HepG2 (cell line): Measurements from ENCODE around the gene WDFY1. TPM values are rescaled to one million over a fixed set of nuclear protein-coding genes. Genes with fewer than 3 reads are reported as not detected.

Source experiments
- ATAC-seq: fragments of 200-7000 bp; cut with Tn5 transposase; 3 replicates; pipeline ENCODE4 v1.9.1; 2020; ENCODE audit warnings: mild to moderate bottlenecking, moderate library complexity
- BruUV-seq: library from RNA; stranded (reverse); fragments of 400-500 nt; replicated peaks from 2 replicates; lab custom pipeline; 2021; lab: Mats Ljungman, UMichigan
- CTCF ChIA-PET: fragments of 300-600 bp; formaldehyde crosslinking; extraction: SDS; loops from one replicate; lab custom pipeline; 2021; ENCODE audit warnings: low total read pairs, inconsistent platforms, low intra/inter-chr PET ratio; lab: Yijun Ruan, JAX
- POLR2A ChIA-PET: fragments of 350-600 bp; sonication (Branson Sonifier 250); formaldehyde crosslinking; loops from one replicate; lab custom pipeline; 2020; ENCODE audit warnings: antibody characterized with exemption, inconsistent platforms; lab: Yijun Ruan, JAX
- DNase-seq: peaks from one replicate; pipeline ENCODE4 v3.0.0-alpha.2; 2015; ENCODE audit warnings: low spot score
- FAIRE-seq: peaks from 3 replicates; lab custom pipeline; 2011; peaks lifted over from hg19 to GRCh38; lab: Jason Lieb, UNC
- H2AFZ ChIP-seq: one replicate; pipeline ENCODE4 v1.6.1; 2011; ENCODE audit warnings: low read length, inconsistent platforms
- H3K27ac ChIP-seq: fragments of 300-600 bp; 3 replicates; pipeline ENCODE4 v1.8.0; 2011; ENCODE audit warnings: mixed run types, mild to moderate bottlenecking, mixed read lengths, low read length, inconsistent platforms; ENCODE audit not compliant: insufficient read depth; ENCODE audit errors: extremely low read length
- H3K27me3 ChIP-seq, 2 experiments: fragments of 200-600 bp in 1 of 2; 2 replicates in 1 of 2; 3 replicates in 1 of 2; pipeline versions ENCODE4 v1.6.0 to v1.8.0; 2011; ENCODE audit warnings: low read length in 2 of 2, mild to moderate bottlenecking in 2 of 2, moderate library complexity in 2 of 2, inconsistent platforms in 1 of 2; ENCODE audit not compliant: insufficient read depth in 2 of 2, control insufficient read depth in 1 of 2
- H3K36me3 ChIP-seq, 2 experiments: fragments of 200-600 bp in 1 of 2; replicated peaks in 1 of 2; 2 replicates in 1 of 2; 3 replicates in 1 of 2; pipeline versions ENCODE4 v1.5.1 to v1.8.0; 2011; ENCODE audit warnings: low read length in 2 of 2, inconsistent platforms in 1 of 2; ENCODE audit not compliant: insufficient read depth in 2 of 2, control insufficient read depth in 1 of 2
- H3K4me1 ChIP-seq: 2 replicates; pipeline ENCODE4 v1.5.1; 2012; ENCODE audit warnings: low read length, inconsistent platforms; ENCODE audit not compliant: insufficient read depth
- H3K4me2 ChIP-seq: 2 replicates; pipeline ENCODE4 v1.6.0; 2011; ENCODE audit warnings: low read depth, low read length, inconsistent platforms
- H3K4me3 ChIP-seq, 3 experiments: fragments of 200-600 bp in 1 of 3; sonication (generic), shearing (Covaris generic) in 1 of 3; replicated peaks in 1 of 3; 2 replicates each; pipeline ENCODE4 v1.5.1; 2011 to 2016; ENCODE audit warnings: low read length in 3 of 3, inconsistent platforms in 2 of 3, low read depth in 2 of 3, mild to moderate bottlenecking in 2 of 3, control low read depth in 1 of 3, mixed read lengths in 1 of 3; ENCODE audit not compliant: insufficient read depth in 1 of 3
- H3K79me2 ChIP-seq: one replicate; pipeline ENCODE4 v1.6.1; 2011; ENCODE audit warnings: low read length, inconsistent platforms; ENCODE audit not compliant: insufficient read depth
- H3K9ac ChIP-seq: 2 replicates; pipeline ENCODE4 v1.6.0; 2011; ENCODE audit warnings: mild to moderate bottlenecking, low read depth, low read length, inconsistent platforms; ENCODE audit not compliant: insufficient read depth
- H3K9me3 ChIP-seq: 2 replicates; pipeline ENCODE4 v1.5.1; 2012; ENCODE audit warnings: mild to moderate bottlenecking, low read length
- H4K20me1 ChIP-seq: 2 replicates; pipeline ENCODE4 v1.6.0; 2011; ENCODE audit warnings: inconsistent platforms, mild to moderate bottlenecking, low read length, moderate library complexity; ENCODE audit not compliant: insufficient read depth
- CREB3 ChIP-seq: sonication (generic); formaldehyde crosslinking; IDR thresholded peaks from 2 replicates; pipeline ENCODE4 v1.5.0; 2020; ENCODE audit warnings: missing genetic modification reagents
- HOMEZ ChIP-seq: IDR thresholded peaks from 2 replicates; pipeline ENCODE4 v1.6.1; 2016; ENCODE audit warnings: low read depth
- MEF2D ChIP-seq: sonication (generic); formaldehyde crosslinking; IDR thresholded peaks from 2 replicates; pipeline ENCODE4 v1.5.1; 2020; ENCODE audit warnings: mild to moderate bottlenecking, missing genetic modification reagents
- MNT ChIP-seq: fragments of 450-650 bp; IDR thresholded peaks from 2 replicates; pipeline ENCODE4 v1.6.1; 2016
- SAP130 ChIP-seq: IDR thresholded peaks from 2 replicates; pipeline ENCODE4 v1.6.1; 2016; ENCODE audit warnings: low read depth
- ZKSCAN1 ChIP-seq: fragments of 150-350 bp; IDR thresholded peaks from 2 replicates; pipeline ENCODE4 v1.6.1; 2014; ENCODE audit warnings: low read length
- ZSCAN31 ChIP-seq: sonication (generic); formaldehyde crosslinking; IDR thresholded peaks from 2 replicates; pipeline ENCODE4 v1.5.0; 2020; ENCODE audit warnings: low read depth, mild to moderate bottlenecking, missing genetic modification reagents
- WGBS: methylation state at CpG from one replicate; pipeline ENCODE4 v1.1.6; 2017; ENCODE audit warnings: low lambda C conversion rate; 5-methylcytosine and 5-hydroxymethylcytosine counted together
- in situ Hi-C: cut with HindIII; loops from 2 replicates; pipeline ENCODE4 v1.10.0; 2017; ENCODE audit warnings: low pct_unique_long_range_greater_than_20kb; ENCODE audit not compliant: extremely low pct_ligation_motif_present
- intact Hi-C: fragments of 100-400 bp; cut with micrococcal nuclease; formaldehyde crosslinking; loops from one replicate; pipeline ENCODE4 v1.10.0; 2022; ENCODE audit not compliant: unreplicated experiment
- polyA plus RNA-seq, 8 experiments: library from polyadenylated mRNA; depleted of rRNA in 3 of 8; stranded (reverse) in 7 of 8; unstranded in 1 of 8; fragments of >200 nt; fragmentation: Illumina TruSeq in 4 of 8; extraction: Trizol in 4 of 8; gene quantifications; 2 replicates each; pipeline versions ENCODE4 v1.2.1 to v1.2.3, GENCODE V29; 2011 to 2016; ENCODE audit warnings: low read depth in 4 of 8, missing spikeins in 1 of 8, mixed read lengths in 1 of 8; ENCODE audit not compliant: insufficient read depth in 1 of 8
- total RNA-seq, 5 experiments: library from RNA; depleted of rRNA; stranded (reverse); fragments of >200 nt; fragmentation: Illumina TruSeq; extraction: Trizol; gene quantifications; 2 replicates each; pipeline ENCODE4 v1.2.3, GENCODE V29; 2016; ENCODE audit warnings: low read depth in 1 of 5

The WDFY1 gene
- total and polyA plus RNA-seq, 2 of the 13 experiments (the other 11 are each of a cell fraction or from before 2014, with no cell fraction given) = 77.0 to 78.4 TPM

- Histone ChIP-seq H4K20me1 (no peaks in the 10 kb centered on the region), H2AFZ (no peak overlapping the region), H3K79me2 (no peaks in the 10 kb centered on the region), H3K4me1 (peaks cover 16% of the 10 kb centered on the region), H3K27me3 (no peaks in the 10 kb centered on the region), H3K9me3 (no peaks in the 10 kb centered on the region), H3K4me2 (no peak overlapping the region), H3K36me3 (peaks cover 1 to 20% of the 10 kb centered on the region in 2 experiments; a peak in 4 of 5 replicates), H3K4me3 (no peak overlapping the region), H3K27ac (no peak overlapping the region), H3K9ac (no peak overlapping the region)
- CTCF ChIA-PET = interaction anchor here (0.8 to 4.6 kb wide), 9 partner anchors 19 to 808 kb away, joined by 3 to 120 read pairs (median 6); partner anchors contain the start of gene SERPINE2
- in situ Hi-C loops = no loop called here
- no peak for DNase-seq
- no TSS peak for BruUV-seq
- 100% methylated on average over 1 of the region's 1 CpG for WGBS
- no peak for FAIRE-seq
- intact Hi-C loops = loop anchor here (1.0 to 2.0 kb wide), 7 partner anchors 19 to 681 kb away; no protein-coding TSS in a partner anchor
- POLR2A ChIA-PET = interaction anchor here (0.7 to 1.5 kb wide), 5 partner anchors 9 to 315 kb away, joined by 4 to 7 read pairs (median 6); partner anchors contain the start of gene MRPL44
- TF ChIP-seq MEF2D (CRISPR knock-in tag) = no peak
- TF ChIP-seq HOMEZ (CRISPR knock-in tag) = no peak
- TF ChIP-seq ZKSCAN1 = no peak
- peak; percentile 46; the same call in 1 of the 2 replicates for TF ChIP-seq MNT
- no peak for TF ChIP-seq CREB3
- no peak for TF ChIP-seq SAP130 (CRISPR knock-in tag)
- no peak for TF ChIP-seq ZSCAN31
- no peak for ATAC-seq
Measured at GRCh38 chr2:223969856-223970255, 24.7 kb upstream of the WDFY1 start.
